IMR-90 (cell line): Measurements from ENCODE around the gene DHX15.

Experiments
- CTCF ChIP-seq: conservative IDR thresholded peaks from 2 replicates; pipeline ENCODE4 v1.5.1; 2012; ENCODE audit warnings: mild to moderate bottlenecking, low read depth, low read length, improper control_type of control experiment
- MAZ ChIP-seq: IDR thresholded peaks from 2 replicates; pipeline ENCODE4 v1.6.1; 2012; ENCODE audit warnings: low read depth, mild to moderate bottlenecking, low read length, improper control_type of control experiment, moderate library complexity, borderline replicate concordance
- POLR2A ChIP-seq: IDR thresholded peaks from 2 replicates; pipeline ENCODE4 v1.6.1; 2012; ENCODE audit warnings: mild to moderate bottlenecking, low read depth, low read length
- RAD21 ChIP-seq: IDR thresholded peaks from 2 replicates; pipeline ENCODE4 v1.6.1; 2012; ENCODE audit warnings: low read length, improper control_type of control experiment
- RCOR1 ChIP-seq: IDR thresholded peaks from 2 replicates; pipeline ENCODE4 v1.6.1; 2012; ENCODE audit warnings: mild to moderate bottlenecking, low read length, improper control_type of control experiment; ENCODE audit not compliant: insufficient replicate concordance
- USF2 ChIP-seq: fragments of 150-350 bp; IDR thresholded peaks from 2 replicates; pipeline ENCODE4 v1.6.1; 2017; ENCODE audit warnings: mild to moderate bottlenecking, antibody characterized with exemption, low read length, low read depth

GRCh38 chr4:24561438-24562139 lies 22.8 kb downstream of the DHX15 start:
- TF ChIP-seq CTCF (no peak), USF2 (no peak), POLR2A (no peak), RCOR1 (no peak), MAZ (no peak), RAD21 (no peak)
